ENCODE results near the gene IQSEC1.

The IQSEC1 gene

DNA sequence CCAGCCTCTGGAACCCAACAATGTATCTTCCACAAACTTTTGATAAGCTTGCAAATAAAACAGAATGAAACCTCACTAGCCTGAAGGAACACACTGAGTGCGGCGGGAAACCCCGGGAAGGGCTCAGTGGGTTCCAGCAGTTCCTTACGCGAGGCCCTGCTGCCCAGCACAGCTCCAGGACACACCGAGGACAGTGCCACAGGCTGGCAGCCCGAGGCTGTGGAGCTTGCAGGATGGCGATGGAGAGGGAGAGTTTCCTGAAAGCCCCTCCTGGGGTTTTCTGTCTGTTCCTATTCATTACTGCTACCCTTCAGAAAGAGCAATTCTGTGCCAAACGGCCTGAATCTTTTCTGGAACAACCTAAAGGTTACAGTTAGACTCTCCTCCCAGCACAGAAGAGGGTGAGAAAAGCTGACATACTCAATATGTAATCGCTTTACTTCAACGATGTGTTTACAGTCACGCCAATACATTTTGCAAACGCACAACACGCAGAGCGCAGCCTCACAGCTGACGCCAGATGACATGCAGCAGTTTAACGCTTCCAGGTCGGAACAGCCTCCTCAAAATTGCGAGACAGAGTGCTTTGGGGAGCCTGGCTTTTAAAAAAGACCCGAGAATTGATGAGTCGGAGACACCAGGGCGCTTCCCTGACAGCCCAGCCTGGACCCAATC is 174.8 kb downstream of the IQSEC1 start:
- Mint-ChIP-seq H3K36me3 (ENCODE audit: low read depth) (peaks cover 12% of the 10 kb centered on the region), H3K27me3 (ENCODE audit: low read depth, poor library complexity) (peaks cover 2% of the 10 kb centered on the region), H3K27ac (peak overlapping the region; percentile 74), H3K9me3 (no peaks in the 10 kb centered on the region), H3K4me1 (peaks cover 26% of the 10 kb centered on the region), H3K4me3 (no peak overlapping the region)
- no peak for DNase-seq
- TF ChIP-seq, protein P1, sequence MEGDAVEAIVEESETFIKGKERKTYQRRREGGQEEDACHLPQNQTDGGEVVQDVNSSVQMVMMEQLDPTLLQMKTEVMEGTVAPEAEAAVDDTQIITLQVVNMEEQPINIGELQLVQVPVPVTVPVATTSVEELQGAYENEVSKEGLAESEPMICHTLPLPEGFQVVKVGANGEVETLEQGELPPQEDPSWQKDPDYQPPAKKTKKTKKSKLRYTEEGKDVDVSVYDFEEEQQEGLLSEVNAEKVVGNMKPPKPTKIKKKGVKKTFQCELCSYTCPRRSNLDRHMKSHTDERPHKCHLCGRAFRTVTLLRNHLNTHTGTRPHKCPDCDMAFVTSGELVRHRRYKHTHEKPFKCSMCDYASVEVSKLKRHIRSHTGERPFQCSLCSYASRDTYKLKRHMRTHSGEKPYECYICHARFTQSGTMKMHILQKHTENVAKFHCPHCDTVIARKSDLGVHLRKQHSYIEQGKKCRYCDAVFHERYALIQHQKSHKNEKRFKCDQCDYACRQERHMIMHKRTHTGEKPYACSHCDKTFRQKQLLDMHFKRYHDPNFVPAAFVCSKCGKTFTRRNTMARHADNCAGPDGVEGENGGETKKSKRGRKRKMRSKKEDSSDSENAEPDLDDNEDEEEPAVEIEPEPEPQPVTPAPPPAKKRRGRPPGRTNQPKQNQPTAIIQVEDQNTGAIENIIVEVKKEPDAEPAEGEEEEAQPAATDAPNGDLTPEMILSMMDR (IDR thresholded peaks at IDR 0.05) = no peak

DNA sequence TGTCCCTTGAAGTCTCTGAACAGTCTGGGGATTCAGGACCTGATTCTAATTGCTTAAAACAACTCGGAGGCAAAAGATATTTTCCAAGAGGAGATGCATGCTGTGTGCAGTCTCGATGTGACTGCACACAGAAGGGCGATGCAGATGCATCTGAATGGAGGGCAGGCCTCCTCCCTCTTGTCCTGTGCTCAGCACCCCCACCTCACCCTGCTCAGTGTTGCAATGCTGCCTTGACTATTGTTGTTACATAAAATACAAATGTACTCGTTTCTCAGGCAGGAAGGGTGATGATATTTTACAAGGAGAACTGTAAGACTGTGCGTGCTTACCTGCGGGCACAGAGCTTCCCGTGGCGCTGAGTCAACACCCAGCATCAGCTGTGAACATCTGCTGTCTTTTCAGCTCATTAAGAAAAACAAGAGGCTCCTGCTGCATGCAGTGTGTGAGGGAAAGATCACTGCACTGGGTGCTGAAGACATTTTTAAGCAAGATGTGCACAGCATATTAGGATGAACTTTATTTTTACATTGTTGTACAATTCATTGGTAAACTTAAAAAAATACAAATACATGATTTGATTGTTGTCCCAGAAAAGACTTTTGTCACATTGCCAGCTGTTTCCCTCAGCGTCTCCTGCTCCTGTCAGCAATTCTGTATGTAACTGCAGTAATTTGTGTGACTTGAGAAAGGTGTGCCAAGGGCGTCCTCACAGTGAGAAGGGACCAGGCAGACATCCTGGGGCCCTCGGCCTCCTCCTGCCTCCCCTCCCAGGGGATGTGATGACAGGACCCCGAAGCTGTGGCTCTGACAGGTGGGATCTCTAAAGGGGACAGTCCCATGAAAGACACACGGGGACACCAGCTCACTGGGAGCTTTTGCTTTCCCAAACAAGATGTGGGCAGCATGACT is 175.6 kb downstream of the IQSEC1 start:
- Mint-ChIP-seq H3K36me3 (ENCODE audit: low read depth) (peaks cover 12% of the 10 kb centered on the region), H3K9me3 (no peaks in the 10 kb centered on the region), H3K4me3 (no peak overlapping the region), H3K27me3 (ENCODE audit: low read depth, poor library complexity) (peaks cover 2% of the 10 kb centered on the region), H3K4me1 (peaks cover 26% of the 10 kb centered on the region), H3K27ac (no peak overlapping the region)
- DNase-seq = no peak
- TF ChIP-seq, protein P1 (IDR thresholded peaks at IDR 0.05) = no peak

DNA sequence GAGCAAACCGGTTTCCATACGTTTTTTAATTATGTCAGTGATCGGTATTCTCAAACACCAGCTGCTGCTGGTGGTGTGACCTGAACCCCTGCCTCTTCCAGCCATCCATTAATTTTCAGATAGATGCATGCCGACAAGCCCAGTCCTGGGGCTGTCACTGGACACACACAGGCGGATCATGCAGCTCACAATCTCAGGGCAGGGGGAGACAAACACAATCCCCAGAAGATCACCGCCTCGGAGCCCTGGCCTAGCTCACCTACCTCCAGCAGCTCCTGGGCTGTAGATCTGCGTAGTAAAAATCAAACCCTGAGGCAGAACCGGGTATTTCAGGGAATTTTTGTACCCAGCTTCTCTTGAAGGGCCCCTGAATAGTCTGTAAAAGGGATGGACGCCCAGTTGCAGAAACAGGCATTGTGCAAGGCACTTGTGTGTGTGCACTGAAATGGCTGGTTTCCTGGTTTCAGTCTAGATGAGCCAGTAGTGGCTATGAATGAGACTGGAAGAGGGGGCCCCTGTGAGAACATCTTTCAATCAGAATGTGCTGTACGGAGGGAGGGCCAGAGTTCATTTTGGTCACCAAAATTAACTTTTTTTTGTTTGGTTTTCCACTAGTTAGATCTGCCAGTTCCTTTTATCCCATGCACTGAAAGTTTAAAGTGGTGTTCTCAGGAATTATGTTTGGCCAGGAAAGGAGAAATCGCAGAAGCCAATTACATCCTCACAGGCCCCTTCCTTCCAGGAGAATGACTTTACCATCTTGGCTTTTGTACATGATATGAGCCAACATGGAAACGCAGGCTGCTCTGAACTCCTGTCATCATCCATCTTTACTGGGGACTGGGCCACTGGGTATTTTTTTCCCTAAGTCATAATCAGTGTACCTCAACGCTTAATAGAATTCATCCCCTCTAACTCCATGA is 176.9 kb downstream of the IQSEC1 start:
- no peak for DNase-seq
- Mint-ChIP-seq H3K27me3 (ENCODE audit: low read depth, poor library complexity) (peaks cover 6% of the 10 kb centered on the region), H3K4me3 (no peak overlapping the region), H3K36me3 (ENCODE audit: low read depth) (peaks cover 12% of the 10 kb centered on the region), H3K9me3 (no peaks in the 10 kb centered on the region), H3K27ac (no peak overlapping the region), H3K4me1 (peaks cover 21% of the 10 kb centered on the region)
- TF ChIP-seq, protein P1 (IDR thresholded peaks at IDR 0.05) = no peak

DNA sequence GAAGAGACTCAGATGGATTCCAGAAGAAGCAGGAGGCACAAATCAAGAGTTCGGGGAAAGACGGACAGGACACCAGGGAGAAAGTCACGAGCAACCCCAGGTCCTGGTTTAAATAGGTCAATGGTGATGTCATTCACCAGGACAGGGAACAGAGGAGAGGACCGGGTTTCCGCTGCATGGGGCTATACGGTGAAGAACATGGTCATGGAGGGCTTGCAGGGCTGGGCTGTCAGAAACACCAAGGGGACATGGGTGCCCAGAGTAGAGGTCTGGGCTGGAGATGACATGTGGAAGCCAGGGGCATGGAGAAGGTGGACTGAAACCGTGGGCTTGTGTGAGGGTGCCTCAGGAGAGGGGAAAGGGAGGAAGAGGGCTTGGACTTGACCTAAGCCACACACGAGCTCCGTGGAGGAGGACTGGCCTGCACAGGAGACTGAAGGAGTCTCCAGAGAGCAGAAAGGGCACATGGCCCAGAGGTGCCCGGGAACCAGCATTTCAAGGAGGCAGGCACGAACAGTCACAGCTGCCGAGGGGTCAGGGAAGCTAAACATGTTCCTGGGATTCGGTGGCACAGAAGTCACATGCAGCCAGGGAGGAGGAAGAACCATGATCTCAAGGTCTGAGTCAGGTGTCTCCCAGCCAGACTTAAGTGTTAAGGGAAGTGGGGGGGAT is 177.7 kb downstream of the IQSEC1 start:
- no peak for DNase-seq
- Mint-ChIP-seq H3K4me1 (peaks cover 21% of the 10 kb centered on the region), H3K27ac (peak overlapping the region; percentile 57), H3K4me3 (no peak overlapping the region), H3K36me3 (ENCODE audit: low read depth) (peaks cover 10% of the 10 kb centered on the region), H3K27me3 (ENCODE audit: low read depth, poor library complexity) (peaks cover 6% of the 10 kb centered on the region), H3K9me3 (no peaks in the 10 kb centered on the region)
- TF ChIP-seq, protein P1 (IDR thresholded peaks at IDR 0.05) = no peak

DNA sequence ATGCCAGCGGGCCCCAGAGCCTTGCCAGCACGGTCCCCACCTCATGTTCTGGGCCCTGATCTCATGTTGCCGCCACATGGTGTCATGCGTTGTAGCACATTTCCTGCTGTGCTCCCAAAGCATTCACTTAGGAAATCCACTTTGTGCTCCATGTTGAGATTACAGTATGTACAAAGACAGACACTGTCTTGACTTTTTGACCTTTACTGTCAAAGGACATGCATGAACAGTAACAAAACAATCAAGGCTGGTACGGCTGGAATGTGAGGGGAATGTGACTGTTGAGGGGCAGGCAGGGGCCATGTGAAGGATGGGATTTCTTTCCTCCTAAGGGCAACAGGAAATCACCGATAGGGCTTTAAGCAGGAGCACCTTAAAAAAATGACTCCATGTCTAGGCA is 178.6 kb downstream of the IQSEC1 start:
- peaks cover 21% of the 10 kb centered on the region for H3K4me1 Mint-ChIP-seq
- TF ChIP-seq, protein P1 (IDR thresholded peaks at IDR 0.05) = no peak
- no peaks in the 10 kb centered on the region for H3K9me3 Mint-ChIP-seq
- H3K36me3 Mint-ChIP-seq (ENCODE audit: low read depth) = peaks cover 4% of the 10 kb centered on the region
- DNase-seq = no peak
- no peak overlapping the region for H3K4me3 Mint-ChIP-seq
- peak overlapping the region; percentile 19 for H3K27ac Mint-ChIP-seq
- H3K27me3 Mint-ChIP-seq (ENCODE audit: low read depth, poor library complexity) = peaks cover 6% of the 10 kb centered on the region

All from nephron progenitor cell (in vitro differentiated cells).